Ascending aorta (tissue), 2 donors: ENCODE results near the gene SLC5A1. TPM values are rescaled to one million over a fixed set of nuclear protein-coding genes. Genes with fewer than 3 reads are reported as not detected.
"Not testable (repeated sequence)": the region's sequence is repeated elsewhere in the genome, so short reads cannot be mapped to it uniquely, and the experiment has no call there.

ENCODE experiments used
- DNase-seq, 2 donors: peaks; one replicate each; pipeline ENCODE4 v3.0.0-alpha.2; 2019; ENCODE audit warnings: low spot score in 2 of 2
- H3K27ac ChIP-seq, 2 donors: fragments of 200-600 bp; sonication (generic); one replicate each; pipeline ENCODE4 v1.5.1; 2016 to 2017; ENCODE audit warnings: mild to moderate bottlenecking in 1 of 2
- H3K27me3 ChIP-seq: fragments of 200-600 bp; sonication (generic); one replicate; pipeline ENCODE4 v1.5.1; 2017
- H3K36me3 ChIP-seq, 2 donors: fragments of 200-600 bp; sonication (generic); one replicate each; pipeline ENCODE4 v1.5.1; 2016
- H3K4me1 ChIP-seq, 2 donors: fragments of 200-600 bp; sonication (generic); one replicate each; pipeline ENCODE4 v1.5.1; 2016 to 2017; ENCODE audit warnings: mild to moderate bottlenecking in 1 of 2
- H3K4me3 ChIP-seq, 2 donors: fragments of 200-600 bp; sonication (generic); one replicate each; pipeline ENCODE4 v1.5.1; 2016 to 2017; ENCODE audit warnings: mild to moderate bottlenecking in 1 of 2
- H3K9me3 ChIP-seq, 2 donors: fragments of 200-600 bp; sonication (generic); one replicate each; pipeline ENCODE4 v1.5.1; 2016
- CTCF ChIP-seq, 3 experiments: fragments of 200-600 bp in 2 of 3; fragments of 450-650 bp in 1 of 3; sonication (generic) in 2 of 3; IDR thresholded peaks; one replicate each; pipeline ENCODE4 v1.5.1; 2016 to 2019; ENCODE audit warnings: antibody characterized with exemption in 3 of 3, mild to moderate bottlenecking in 1 of 3, moderate library complexity in 1 of 3
- intact Hi-C: fragments of 100-400 bp; cut with DNase I; formaldehyde crosslinking; loops from one replicate; pipeline ENCODE4 v1.15.1; 2023
- total RNA-seq: library from RNA; depleted of rRNA; stranded (reverse); fragments of >200 nt; gene quantifications from one replicate; pipeline ENCODE4 v1.1.0, GENCODE V29; 2016

SLC5A1 gene
- total RNA-seq, 1 donor from 2014 or later: not detected

DNA sequence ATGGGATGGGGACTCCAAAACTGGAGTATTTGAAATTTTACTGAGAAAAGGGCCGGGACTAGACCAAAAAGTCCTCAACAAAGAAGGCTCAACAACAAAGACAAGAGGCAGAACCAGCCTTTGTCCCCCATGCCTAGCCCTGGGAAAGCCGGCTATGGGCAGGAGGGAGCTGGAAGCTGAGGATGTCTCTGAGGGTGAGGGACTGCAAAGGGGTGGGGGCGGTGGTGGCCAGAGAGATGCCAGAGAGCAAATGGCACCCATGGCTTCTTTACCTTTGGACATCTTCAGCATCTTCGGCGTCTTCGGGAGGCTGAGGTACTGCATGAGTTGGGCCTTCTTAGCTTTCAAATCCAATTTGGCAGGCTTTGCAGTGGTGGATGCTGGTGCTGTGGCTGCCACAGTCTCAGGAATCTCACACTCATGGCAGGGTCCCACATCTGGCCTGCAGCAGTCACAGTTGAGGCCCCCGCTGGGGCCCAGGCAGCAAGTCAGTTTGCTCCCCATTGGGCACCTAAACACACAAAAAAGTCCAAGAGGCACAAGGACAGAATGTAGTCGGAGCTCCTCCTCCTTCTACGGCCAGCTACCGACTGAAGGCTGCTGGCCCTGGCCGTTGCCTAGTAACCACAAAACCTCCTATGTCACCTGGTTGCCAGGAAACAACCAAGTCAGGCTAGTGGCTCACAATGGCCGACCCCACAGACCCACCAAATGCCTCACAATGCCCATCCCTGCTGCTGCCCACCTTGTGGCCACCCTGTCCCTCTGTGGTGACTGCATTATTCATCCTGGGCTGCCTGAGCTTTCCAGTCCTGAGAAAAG, 115.9 kb downstream of the SLC5A1 start, which contains the start of gene C22orf42:
TSS of gene C22orf42 (minus strand) at position 592 of the 822 bp plus-strand sequence. CDS start at position 504, 88 bp downstream.
- intact Hi-C loops: no loop called here
- Histone ChIP-seq H3K27ac (no peak within 1 kb of the TSS), H3K36me3 (no peaks in the 10 kb centered on the region), H3K4me3 (no peak within 1 kb of the TSS), H3K27me3 (no peaks in the 10 kb centered on the region), H3K4me1 (no peaks in the 10 kb centered on the region), H3K9me3 (no peaks in the 10 kb centered on the region)
- TF ChIP-seq CTCF (IDR thresholded peaks at IDR 0.05): no peak
- no peak for DNase-seq

- not testable (repeated sequence) for H3K4me1 ChIP-seq, H3K27ac ChIP-seq, DNase-seq
Measured at GRCh38 chr22:32160411-32160810, 117.3 kb downstream of the SLC5A1 start.

More at GRCh38 chr22:32160411-32160810, 117.3 kb downstream of the SLC5A1 start:
- H3K27me3 ChIP-seq, H3K9me3 ChIP-seq, H3K4me3 ChIP-seq, intact Hi-C loops, H3K36me3 ChIP-seq: not testable (repeated sequence)

Other genes starting within 250 kb of the SLC5A1 start
- gene YWHAH, start 98.7 kb upstream of the SLC5A1 start, total RNA-seq: 139 TPM
- not detected for gene C22orf42, start 116.0 kb downstream of the SLC5A1 start, total RNA-seq
- not detected for gene RFPL2, start 161.8 kb downstream of the SLC5A1 start, total RNA-seq
- 1.6 TPM for gene SLC5A4, start 212.1 kb downstream of the SLC5A1 start, total RNA-seq